B cell (primary cell): Measurements from ENCODE around the gene LDLRAD3. TPM values are rescaled to one million over a fixed set of nuclear protein-coding genes. Genes with fewer than 3 reads are reported as not detected.

Experiments
- ATAC-seq: fragments of 200-7000 bp; cut with Tn5 transposase; one replicate; pipeline ENCODE4 v1.10.0; 2021; ENCODE audit warnings: low read depth, mild to moderate bottlenecking, moderate number of reproducible peaks, moderate library complexity
- CTCF ChIA-PET: fragments of 350-600 bp; sonication (Branson Sonifier 250); formaldehyde crosslinking; loops from one replicate; lab custom pipeline; 2021; ENCODE audit warnings: antibody characterized with exemption, inconsistent platforms; lab: Charles Lee
- POLR2A ChIA-PET: fragments of 350-600 bp; sonication (Branson Sonifier 250); formaldehyde crosslinking; loops from one replicate; lab custom pipeline; 2021; ENCODE audit warnings: antibody characterized with exemption; lab: Charles Lee
- DNase-seq: peaks from one replicate; pipeline ENCODE4 v3.0.0; 2013
- H2AFZ ChIP-seq: 2 replicates; pipeline ENCODE4 v1.6.1; 2012; ENCODE audit warnings: mild to moderate bottlenecking, low read depth, low read length; ENCODE audit not compliant: insufficient read depth, poor library complexity, severe bottlenecking
- H3K27ac ChIP-seq, 2 donors: 1 replicate in 1 of 2; 2 replicates in 1 of 2; pipeline ENCODE4 v1.5.1; 2012 to 2013; ENCODE audit warnings: low read length in 2 of 2, mild to moderate bottlenecking in 2 of 2, moderate library complexity in 1 of 2
- H3K27me3 ChIP-seq, 4 experiments: fragments of 200-600 bp in 1 of 4; sonication (generic) in 1 of 4; replicated peaks in 1 of 4; 1 replicate in 2 of 4; 2 replicates in 2 of 4; pipeline versions ENCODE4 v1.6.1 to v1.7.0; 2013 to 2016; ENCODE audit warnings: low read length in 3 of 4, mild to moderate bottlenecking in 2 of 4, mixed read lengths in 1 of 4, moderate library complexity in 1 of 4; ENCODE audit not compliant: insufficient read depth in 4 of 4, control insufficient read depth in 3 of 4; ENCODE audit errors: control extremely low read depth in 1 of 4
- H3K36me3 ChIP-seq, 2 experiments: replicated peaks in 1 of 2; 1 replicate in 1 of 2; 2 replicates in 1 of 2; pipeline versions ENCODE4 v1.6.1 to v1.7.1; 2013; ENCODE audit warnings: low read length in 1 of 2; ENCODE audit not compliant: insufficient read depth in 2 of 2, control insufficient read depth in 1 of 2; ENCODE audit errors: control extremely low read depth in 1 of 2, extremely low read depth in 1 of 2
- H3K4me1 ChIP-seq, 2 donors: fragments of 200-600 bp in 1 of 2; sonication (generic) in 1 of 2; 1 replicate in 1 of 2; 2 replicates in 1 of 2; pipeline versions ENCODE4 v1.5.1 to v1.6.1; 2013 to 2017; ENCODE audit warnings: low read length in 2 of 2; ENCODE audit not compliant: control insufficient read depth in 2 of 2, insufficient read depth in 2 of 2
- H3K4me2 ChIP-seq: replicated peaks from 2 replicates; pipeline ENCODE3; 2012; ENCODE audit warnings: mild to moderate bottlenecking, low read depth, low read length; ENCODE audit not compliant: poor library complexity, severe bottlenecking
- H3K4me3 ChIP-seq, 5 experiments: fragments of 200-600 bp in 1 of 5; sonication (generic) in 1 of 5; 1 replicate in 3 of 5; 2 replicates in 2 of 5; pipeline versions ENCODE4 v1.5.1 to v1.7.0; 2011 to 2016; ENCODE audit warnings: low read length in 4 of 5, mild to moderate bottlenecking in 4 of 5, low read depth in 2 of 5, control low read depth in 1 of 5, moderate library complexity in 1 of 5; ENCODE audit not compliant: insufficient read depth in 1 of 5; ENCODE audit errors: control extremely low read depth in 1 of 5, extremely low read depth in 1 of 5
- H3K79me2 ChIP-seq: fragments of 200-600 bp; sonication (generic); one replicate; pipeline ENCODE4 v1.6.0; 2016; ENCODE audit warnings: low read length; ENCODE audit not compliant: control insufficient read depth, insufficient read depth
- H3K9ac ChIP-seq: fragments of 200-600 bp; sonication (generic); 2 replicates; pipeline ENCODE4 v1.6.1; 2017; ENCODE audit warnings: mild to moderate bottlenecking, low read length, moderate library complexity
- H3K9me3 ChIP-seq, 3 donors: one replicate each; pipeline versions ENCODE4 v1.6.1 to v1.7.1; 2013; ENCODE audit warnings: low read length in 2 of 3; ENCODE audit not compliant: control insufficient read depth in 2 of 3, insufficient read depth in 1 of 3; ENCODE audit errors: control extremely low read depth in 1 of 3
- H4K20me1 ChIP-seq: 2 replicates; pipeline ENCODE4 v1.6.0; 2012; ENCODE audit warnings: mild to moderate bottlenecking, low read length; ENCODE audit not compliant: insufficient read depth, control insufficient read depth, poor library complexity, severe bottlenecking
- H3K27ac Mint-ChIP-seq: one replicate; pipeline ENCODE4 v1.8.0; 2021; ENCODE audit warnings: mixed read lengths
- H3K27me3 Mint-ChIP-seq: one replicate; pipeline ENCODE4 v1.8.0; 2021; ENCODE audit warnings: mixed read lengths
- H3K4me1 Mint-ChIP-seq: one replicate; pipeline ENCODE4 v1.8.0; 2021; ENCODE audit warnings: mixed read lengths
- H3K4me3 Mint-ChIP-seq: one replicate; pipeline ENCODE4 v1.8.0; 2021; ENCODE audit warnings: mixed read lengths
- H3K9me3 Mint-ChIP-seq: one replicate; pipeline ENCODE4 v1.8.0; 2022; ENCODE audit warnings: mixed read lengths; ENCODE audit not compliant: insufficient read depth
- EZH2 ChIP-seq: IDR thresholded peaks from 2 replicates; pipeline ENCODE4 v1.6.1; 2012; ENCODE audit warnings: borderline replicate concordance, low read depth, mild to moderate bottlenecking, moderate library complexity, low read length; ENCODE audit not compliant: insufficient read depth, poor library complexity, severe bottlenecking
- WGBS: methylation state at CpG from one replicate; pipeline ENCODE4 v1.1.5; 2013; ENCODE audit warnings: missing lambda C conversion rate; ENCODE audit not compliant: insufficient coverage; 5-methylcytosine and 5-hydroxymethylcytosine counted together
- intact Hi-C: fragments of 100-400 bp; cut with micrococcal nuclease; formaldehyde crosslinking; loops from one replicate; pipeline ENCODE4 v1.10.0; 2022
- polyA plus RNA-seq: library from polyadenylated mRNA; depleted of rRNA; stranded (reverse); fragments of >200 nt; gene quantifications from 2 replicates; pipeline ENCODE4 v1.2.3, GENCODE V29; 2012
- total RNA-seq, 2 donors: library from RNA; stranded (reverse); fragments of 120-200 nt in 1 of 2; gene quantifications; 1 replicate in 1 of 2; 2 replicates in 1 of 2; pipeline versions ENCODE4 v1.2.3 to v1.2.4, GENCODE V29; 2013 to 2022
- TF ChIP-seq, protein P1 (sequence below): fragments of 200-600 bp; IDR thresholded peaks from one replicate; pipeline ENCODE4 v1.8.0; 2022; ENCODE audit warnings: antibody characterized with exemption, mild to moderate bottlenecking

The LDLRAD3 gene
- total and polyA plus RNA-seq, 2 donors (not counting 1 experiment from before 2014, with no cell fraction given) = 0.01 TPM; not detected in 1

DNA sequence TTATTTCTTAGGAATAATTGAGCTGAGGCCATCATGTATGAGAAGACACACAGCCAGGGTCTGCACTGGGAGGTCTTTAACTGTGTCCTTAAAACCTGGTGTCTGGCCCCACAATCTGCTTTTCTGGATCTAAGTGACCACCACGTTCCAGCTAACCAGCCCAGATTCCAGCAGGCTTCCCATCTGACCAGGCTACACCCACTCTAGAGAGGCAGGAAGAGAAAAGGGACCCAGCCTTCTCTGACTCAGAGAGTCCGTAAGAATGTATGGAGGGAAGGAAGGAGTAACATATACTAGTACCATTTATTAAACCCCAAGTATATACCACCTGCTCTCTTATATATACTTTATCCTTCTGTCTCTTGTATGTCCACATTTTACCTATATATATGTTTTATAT is 80.1 kb downstream of the LDLRAD3 start:
- ChIA-PET POLR2A (no interaction called here), CTCF (no interaction called here)
- Histone ChIP-seq H3K9ac (no peak overlapping the region), H2AFZ (no peak overlapping the region), H3K4me1 (no peaks in the 10 kb centered on the region), H3K9me3 (no peaks in the 10 kb centered on the region), H3K4me2 (no peak overlapping the region), H4K20me1 (no peaks in the 10 kb centered on the region), H3K27me3 (no peaks in the 10 kb centered on the region), H3K4me3 (no peak overlapping the region), H3K79me2 (no peaks in the 10 kb centered on the region), H3K27ac (no peak overlapping the region), H3K36me3 (no peaks in the 10 kb centered on the region)
- Mint-ChIP-seq H3K27ac (no peak overlapping the region), H3K27me3 (peaks cover 12% of the 10 kb centered on the region), H3K4me1 (no peaks in the 10 kb centered on the region), H3K4me3 (no peak overlapping the region), H3K9me3 (no peaks in the 10 kb centered on the region)
- no peak for TF ChIP-seq EZH2
- TF ChIP-seq, protein P1, sequence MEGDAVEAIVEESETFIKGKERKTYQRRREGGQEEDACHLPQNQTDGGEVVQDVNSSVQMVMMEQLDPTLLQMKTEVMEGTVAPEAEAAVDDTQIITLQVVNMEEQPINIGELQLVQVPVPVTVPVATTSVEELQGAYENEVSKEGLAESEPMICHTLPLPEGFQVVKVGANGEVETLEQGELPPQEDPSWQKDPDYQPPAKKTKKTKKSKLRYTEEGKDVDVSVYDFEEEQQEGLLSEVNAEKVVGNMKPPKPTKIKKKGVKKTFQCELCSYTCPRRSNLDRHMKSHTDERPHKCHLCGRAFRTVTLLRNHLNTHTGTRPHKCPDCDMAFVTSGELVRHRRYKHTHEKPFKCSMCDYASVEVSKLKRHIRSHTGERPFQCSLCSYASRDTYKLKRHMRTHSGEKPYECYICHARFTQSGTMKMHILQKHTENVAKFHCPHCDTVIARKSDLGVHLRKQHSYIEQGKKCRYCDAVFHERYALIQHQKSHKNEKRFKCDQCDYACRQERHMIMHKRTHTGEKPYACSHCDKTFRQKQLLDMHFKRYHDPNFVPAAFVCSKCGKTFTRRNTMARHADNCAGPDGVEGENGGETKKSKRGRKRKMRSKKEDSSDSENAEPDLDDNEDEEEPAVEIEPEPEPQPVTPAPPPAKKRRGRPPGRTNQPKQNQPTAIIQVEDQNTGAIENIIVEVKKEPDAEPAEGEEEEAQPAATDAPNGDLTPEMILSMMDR = no peak
- no peak for ATAC-seq
- intact Hi-C loops = no loop called here
- no peak for DNase-seq
- WGBS = no CpG with 5 or more reads among the region's 2 CpGs

DNA sequence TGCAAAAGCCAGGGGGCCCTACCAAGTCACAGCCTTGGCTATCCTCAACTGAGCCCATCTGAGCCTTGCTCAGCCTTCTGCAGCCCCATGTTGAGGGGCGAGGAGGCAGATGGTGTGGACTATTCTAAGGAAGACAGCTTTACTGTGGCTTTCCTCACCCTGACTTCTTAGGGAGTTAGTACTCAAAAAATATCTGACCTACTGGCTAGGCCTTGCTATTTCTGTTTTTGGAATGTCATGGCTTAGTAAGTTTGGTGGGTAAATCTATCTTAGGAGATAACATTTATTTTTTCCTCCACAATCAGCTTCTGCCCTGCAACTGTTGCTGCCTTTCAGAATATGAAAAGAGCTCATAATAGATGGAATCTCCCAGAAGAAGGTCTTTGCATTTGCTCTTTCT is 80.9 kb downstream of the LDLRAD3 start:
- Histone ChIP-seq H3K9me3 (no peaks in the 10 kb centered on the region), H2AFZ (no peak overlapping the region), H3K27ac (no peak overlapping the region), H4K20me1 (no peaks in the 10 kb centered on the region), H3K79me2 (no peaks in the 10 kb centered on the region), H3K27me3 (no peaks in the 10 kb centered on the region), H3K4me2 (no peak overlapping the region), H3K9ac (no peak overlapping the region), H3K4me1 (no peaks in the 10 kb centered on the region), H3K36me3 (no peaks in the 10 kb centered on the region), H3K4me3 (no peak overlapping the region)
- H3K4me1 Mint-ChIP-seq = no peaks in the 10 kb centered on the region
- no peak for TF ChIP-seq EZH2
- ATAC-seq (no peak), DNase-seq (no peak)
- CTCF ChIA-PET = no interaction called here
- WGBS = 86% methylated on average over 1 of the region's 1 CpG
- intact Hi-C loops = no loop called here
- H3K9me3 Mint-ChIP-seq = no peaks in the 10 kb centered on the region
- H3K4me3 Mint-ChIP-seq = no peak overlapping the region
- POLR2A ChIA-PET = no interaction called here
- peaks cover 12% of the 10 kb centered on the region for H3K27me3 Mint-ChIP-seq
- no peak overlapping the region for H3K27ac Mint-ChIP-seq
